CD4-positive, alpha-beta T cell treated with Interleukin-4 for 4 hours (primary cell): ENCODE data around the gene KRT81.

Source experiments
- DNase-seq: peaks from one replicate; pipeline ENCODE4 v3.0.0-alpha.2; 2020

KRT81 gene

GRCh38 chr12:52238207-52238840 is 53.0 kb downstream of the KRT81 start:
- DNase-seq: no peak

GRCh38 chr12:52236386-52237050 is 54.8 kb downstream of the KRT81 start:
- DNase-seq: no peak
